HL-60 (cell line): ENCODE results near the gene FGF22.

Experiments
- DNase-seq, 2 experiments: peaks; one replicate each; pipeline ENCODE4 v3.0.0-alpha.2; 2010 to 2020; ENCODE audit warnings: low read depth in 1 of 2, low spot score in 1 of 2
- H3K27ac ChIP-seq: fragments of 250-450 bp; sonication (Bioruptor Pico); replicated peaks from 2 replicates; pipeline ENCODE4 v1.5.1; 2020; ENCODE audit warnings: mild to moderate bottlenecking, moderate library complexity
- H3K27me3 ChIP-seq: fragments of 250-450 bp; sonication (Bioruptor Pico); 2 replicates; pipeline ENCODE4 v1.5.1; 2021; ENCODE audit warnings: mild to moderate bottlenecking, moderate library complexity; ENCODE audit not compliant: insufficient read depth, poor library complexity, severe bottlenecking
- H3K4me3 ChIP-seq: replicated peaks from 2 replicates; pipeline ENCODE4 v1.5.1; 2011; ENCODE audit warnings: mild to moderate bottlenecking, control low read depth, low read length; ENCODE audit not compliant: insufficient read depth
- CTCF ChIP-seq: IDR thresholded peaks from one replicate; pipeline ENCODE4 v1.5.1; 2011; ENCODE audit warnings: low read length, control low read depth, inconsistent platforms; ENCODE audit not compliant: insufficient read depth
- GABPA ChIP-seq: IDR thresholded peaks from 2 replicates; pipeline ENCODE4 v1.6.1; 2012; ENCODE audit warnings: low read depth
- POLR2AphosphoS5 ChIP-seq: IDR thresholded peaks from 2 replicates; pipeline ENCODE4 v1.6.1; 2012; ENCODE audit warnings: low read depth
- REST ChIP-seq: IDR thresholded peaks from 2 replicates; pipeline ENCODE4 v1.6.1; 2012; ENCODE audit warnings: low read depth; ENCODE audit not compliant: insufficient replicate concordance
- SPI1 ChIP-seq: IDR thresholded peaks from 2 replicates; pipeline ENCODE4 v1.6.1; 2012; ENCODE audit warnings: low read depth, mild to moderate bottlenecking, borderline replicate concordance

FGF22 gene

GRCh38 chr19:679418-680286 is 40.0 kb downstream of the FGF22 start:
- TF ChIP-seq GABPA (no peak), CTCF (no peak), REST (no peak), POLR2AphosphoS5 (no peak), SPI1 (no peak)
- Histone ChIP-seq H3K27ac (peak overlapping the region; percentile 60), H3K27me3 (peaks cover 14% of the 10 kb centered on the region), H3K4me3 (peak overlapping the region; percentile 59)
- DNase-seq: peak; percentile 51 to 60

GRCh38 chr19:680287-681028 is 40.8 kb downstream of the FGF22 start:
- TF ChIP-seq GABPA: no peak
- no peak for TF ChIP-seq SPI1
- peak; percentile 51; the same call in 1 of the 2 replicates for TF ChIP-seq POLR2AphosphoS5
- TF ChIP-seq CTCF: peak; percentile 23
- Histone ChIP-seq H3K4me3 (peak overlapping the region; percentile 59), H3K27ac (peak overlapping the region; percentile 82), H3K27me3 (peaks cover 10% of the 10 kb centered on the region)
- peak; percentile 97 to 99 for DNase-seq

GRCh38 chr19:681029-682019 is 41.6 kb downstream of the FGF22 start:
- peak; percentile 93 to 96 for DNase-seq
- peaks cover 5% of the 10 kb centered on the region for H3K27me3 ChIP-seq
- peak overlapping the region; percentile 50; the same call in 1 of the 2 replicates for H3K4me3 ChIP-seq
- H3K27ac ChIP-seq: peak overlapping the region; percentile 82
- TF ChIP-seq GABPA (no peak), CTCF (no peak), SPI1 (peak; percentile 18; the same call in 1 of the 2 replicates), REST (no peak), POLR2AphosphoS5 (peak; percentile 78)
